ENCODE results near the gene ICAM1. TPM values are rescaled to one million over a fixed set of nuclear protein-coding genes. Genes with fewer than 3 reads are reported as not detected.
"Not testable (repeated sequence)": the region's sequence is repeated elsewhere in the genome, so short reads cannot be mapped to it uniquely, and the experiment has no call there.

Gene ICAM1
- total and polyA plus RNA-seq, 4 donors = 4.0 to 43.6 (median 23.6) TPM

DNA sequence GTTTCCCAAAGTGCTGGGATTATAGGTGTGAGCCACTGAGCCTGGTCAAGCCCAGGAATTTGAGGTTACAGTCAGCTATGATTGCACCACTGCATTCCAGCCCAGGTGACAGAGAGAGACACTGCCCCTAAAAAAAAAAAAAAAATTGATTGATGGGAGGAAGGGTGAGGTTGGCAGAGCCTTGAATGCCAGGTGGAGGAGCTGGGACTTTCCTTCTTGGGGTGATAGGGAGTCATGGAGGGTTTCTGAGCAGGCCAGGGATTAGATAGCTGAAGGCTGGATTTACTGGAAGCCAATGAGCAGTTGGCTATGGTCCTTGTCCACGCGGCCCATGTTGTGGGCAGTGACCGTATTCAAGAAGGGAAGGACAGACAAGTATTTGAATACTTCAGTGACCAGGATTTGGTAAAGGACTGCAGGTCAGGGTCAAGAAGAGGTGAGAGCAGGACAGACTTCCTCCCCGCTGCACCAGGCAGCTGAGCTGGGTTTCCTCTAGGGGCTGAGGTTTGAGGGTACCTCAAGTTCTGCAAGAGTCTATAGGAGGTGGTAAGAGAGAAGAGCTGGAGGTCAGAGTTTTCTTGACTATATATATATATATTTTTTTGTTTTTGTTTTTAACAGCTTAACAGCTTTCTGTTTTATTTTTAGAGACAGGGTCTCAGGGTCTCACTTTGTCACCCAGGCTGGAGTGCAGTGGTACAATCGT is 9.0 kb downstream of the ICAM1 start:
- DNase-seq = no peak
- ATAC-seq (ENCODE audit: low FRiP score) = no peak
- Histone ChIP-seq H3K36me3 (ENCODE audit: control insufficient read depth in 1 of 2, insufficient read depth in 2 of 2, low read length in 1 of 2) (no peaks in the 10 kb centered on the region), H3K9me3 (ENCODE audit: control insufficient read depth, low read length) (no peaks in the 10 kb centered on the region), H3K4me1 (ENCODE audit: control insufficient read depth in 1 of 2, insufficient read depth in 2 of 2, low read length in 2 of 2) (no peaks in the 10 kb centered on the region), H3K4me3 (ENCODE audit: low read length in 2 of 2) (no peak overlapping the region), H3K27ac (ENCODE audit: low read depth in 1 of 2, low read length in 2 of 2) (no peak overlapping the region), H3K27me3 (ENCODE audit: control insufficient read depth in 1 of 2, insufficient read depth in 2 of 2, low read length in 1 of 2) (no peaks in the 10 kb centered on the region)
- intact Hi-C loops (cut with DNase I) = no loop called here
- 86 to 89% methylated on average over 5 of the region's 5 CpGs for WGBS, 2 donors

DNA sequence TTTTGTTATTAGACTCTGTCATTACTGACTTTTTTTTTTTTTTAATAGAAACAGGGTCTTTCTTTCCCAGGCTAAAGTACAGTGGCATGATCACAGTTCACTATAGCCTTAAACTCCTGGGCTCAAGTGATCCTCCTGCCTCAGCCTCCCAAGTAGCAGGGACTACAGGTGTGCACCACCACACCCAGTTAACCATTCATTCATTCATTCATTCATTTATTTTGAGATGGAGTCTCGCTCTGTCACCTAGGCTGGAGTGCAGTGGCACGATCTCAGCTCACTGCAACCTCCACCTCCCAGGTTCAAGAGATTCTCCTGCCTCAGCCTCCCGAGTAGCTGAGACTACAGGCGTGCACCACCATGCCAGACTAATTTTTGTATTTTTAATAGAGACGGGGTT is 11.1 kb downstream of the ICAM1 start:
- H3K9me3 ChIP-seq (ENCODE audit: control insufficient read depth, low read length); H3K4me3 ChIP-seq (ENCODE audit: low read length in 2 of 2); intact Hi-C loops (cut with DNase I); H3K27me3 ChIP-seq (ENCODE audit: control insufficient read depth in 1 of 2, insufficient read depth in 2 of 2, low read length in 1 of 2); H3K36me3 ChIP-seq (ENCODE audit: control insufficient read depth in 1 of 2, insufficient read depth in 2 of 2, low read length in 1 of 2); DNase-seq; ATAC-seq (ENCODE audit: low FRiP score); H3K27ac ChIP-seq (ENCODE audit: low read depth in 1 of 2, low read length in 2 of 2); H3K4me1 ChIP-seq (ENCODE audit: control insufficient read depth in 1 of 2, insufficient read depth in 2 of 2, low read length in 2 of 2): not testable (repeated sequence)
- WGBS, 2 donors = 93 to 94% methylated on average over 5 of the region's 5 CpGs

DNA sequence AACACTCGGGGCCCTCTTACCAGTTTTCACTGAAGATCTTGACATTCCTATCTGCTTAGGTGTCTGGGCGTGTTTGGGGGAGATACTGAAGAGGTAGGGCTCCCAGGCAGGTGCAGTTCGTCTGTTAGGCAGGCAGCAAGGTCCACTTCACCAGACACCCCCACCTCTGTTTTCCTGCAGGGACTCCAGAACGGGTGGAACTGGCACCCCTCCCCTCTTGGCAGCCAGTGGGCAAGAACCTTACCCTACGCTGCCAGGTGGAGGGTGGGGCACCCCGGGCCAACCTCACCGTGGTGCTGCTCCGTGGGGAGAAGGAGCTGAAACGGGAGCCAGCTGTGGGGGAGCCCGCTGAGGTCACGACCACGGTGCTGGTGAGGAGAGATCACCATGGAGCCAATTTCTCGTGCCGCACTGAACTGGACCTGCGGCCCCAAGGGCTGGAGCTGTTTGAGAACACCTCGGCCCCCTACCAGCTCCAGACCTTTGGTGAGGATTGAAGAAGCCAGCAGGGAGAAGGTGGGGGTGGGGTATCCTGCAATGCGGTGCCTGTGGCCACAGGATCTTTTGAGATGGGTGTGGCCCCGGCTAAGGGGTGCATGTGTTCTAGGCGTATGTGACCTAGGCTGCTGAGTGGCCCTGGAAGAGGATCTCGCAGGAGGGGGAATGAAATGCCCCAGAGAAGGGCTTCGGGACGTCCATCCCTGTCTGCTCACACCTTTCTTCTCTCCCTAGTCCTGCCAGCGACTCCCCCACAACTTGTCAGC is 12.6 kb downstream of the ICAM1 start:
- no peaks in the 10 kb centered on the region for H3K36me3 ChIP-seq (ENCODE audit: control insufficient read depth in 1 of 2, insufficient read depth in 2 of 2, low read length in 1 of 2)
- DNase-seq (no peak), ATAC-seq (ENCODE audit: low FRiP score) (no peak)
- no peaks in the 10 kb centered on the region for H3K27me3 ChIP-seq (ENCODE audit: control insufficient read depth in 1 of 2, insufficient read depth in 2 of 2, low read length in 1 of 2)
- 75 to 76% methylated on average over 23 of the region's 23 CpGs for WGBS, 2 donors
- no peak overlapping the region for H3K27ac ChIP-seq (ENCODE audit: low read depth in 1 of 2, low read length in 2 of 2)
- H3K4me1 ChIP-seq (ENCODE audit: control insufficient read depth in 1 of 2, insufficient read depth in 2 of 2, low read length in 2 of 2) = no peaks in the 10 kb centered on the region
- intact Hi-C loops (cut with DNase I) = no loop called here
- no peaks in the 10 kb centered on the region for H3K9me3 ChIP-seq (ENCODE audit: control insufficient read depth, low read length)
- H3K4me3 ChIP-seq (ENCODE audit: low read length in 2 of 2) = no peak overlapping the region

DNA sequence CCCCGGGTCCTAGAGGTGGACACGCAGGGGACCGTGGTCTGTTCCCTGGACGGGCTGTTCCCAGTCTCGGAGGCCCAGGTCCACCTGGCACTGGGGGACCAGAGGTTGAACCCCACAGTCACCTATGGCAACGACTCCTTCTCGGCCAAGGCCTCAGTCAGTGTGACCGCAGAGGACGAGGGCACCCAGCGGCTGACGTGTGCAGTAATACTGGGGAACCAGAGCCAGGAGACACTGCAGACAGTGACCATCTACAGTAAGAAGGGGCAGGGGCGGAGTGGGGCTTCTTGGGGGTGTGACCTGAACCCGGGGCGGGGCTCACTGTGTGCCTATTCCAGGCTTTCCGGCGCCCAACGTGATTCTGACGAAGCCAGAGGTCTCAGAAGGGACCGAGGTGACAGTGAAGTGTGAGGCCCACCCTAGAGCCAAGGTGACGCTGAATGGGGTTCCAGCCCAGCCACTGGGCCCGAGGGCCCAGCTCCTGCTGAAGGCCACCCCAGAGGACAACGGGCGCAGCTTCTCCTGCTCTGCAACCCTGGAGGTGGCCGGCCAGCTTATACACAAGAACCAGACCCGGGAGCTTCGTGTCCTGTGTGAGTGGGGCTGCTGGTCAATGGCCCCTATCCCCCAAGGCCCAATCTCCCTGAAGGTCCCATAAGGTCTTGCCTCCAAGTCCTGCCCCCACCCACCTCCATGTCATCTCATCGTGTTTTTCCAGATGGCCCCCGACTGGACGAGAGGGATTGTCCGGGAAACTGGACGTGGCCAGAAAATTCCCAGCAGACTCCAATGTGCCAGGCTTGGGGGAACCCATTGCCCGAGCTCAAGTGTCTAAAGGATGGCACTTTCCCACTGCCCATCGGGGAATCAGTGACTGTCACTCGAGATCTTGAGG is 13.4 kb downstream of the ICAM1 start:
- Histone ChIP-seq H3K4me1 (ENCODE audit: control insufficient read depth in 1 of 2, insufficient read depth in 2 of 2, low read length in 2 of 2) (no peaks in the 10 kb centered on the region), H3K27ac (ENCODE audit: low read depth in 1 of 2, low read length in 2 of 2) (no peak overlapping the region), H3K9me3 (ENCODE audit: control insufficient read depth, low read length) (no peaks in the 10 kb centered on the region), H3K4me3 (ENCODE audit: low read length in 2 of 2) (no peak overlapping the region), H3K27me3 (ENCODE audit: control insufficient read depth in 1 of 2, insufficient read depth in 2 of 2, low read length in 1 of 2) (no peaks in the 10 kb centered on the region), H3K36me3 (ENCODE audit: control insufficient read depth in 1 of 2, insufficient read depth in 2 of 2, low read length in 1 of 2) (no peaks in the 10 kb centered on the region)
- ATAC-seq (ENCODE audit: low FRiP score) (no peak), DNase-seq (no peak)
- 93 to 94% methylated on average over 34 of the region's 34 CpGs for WGBS, 2 donors
- intact Hi-C loops (cut with DNase I) = no loop called here

DNA sequence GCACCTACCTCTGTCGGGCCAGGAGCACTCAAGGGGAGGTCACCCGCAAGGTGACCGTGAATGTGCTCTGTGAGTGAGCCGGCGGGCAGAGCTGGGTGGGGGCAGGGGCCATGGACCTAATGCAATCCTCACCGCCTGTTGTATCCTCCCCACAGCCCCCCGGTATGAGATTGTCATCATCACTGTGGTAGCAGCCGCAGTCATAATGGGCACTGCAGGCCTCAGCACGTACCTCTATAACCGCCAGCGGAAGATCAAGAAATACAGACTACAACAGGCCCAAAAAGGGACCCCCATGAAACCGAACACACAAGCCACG is 14.0 kb downstream of the ICAM1 start:
- intact Hi-C loops (cut with DNase I) = no loop called here
- WGBS, 2 donors = 97 to 98% methylated on average over 13 of the region's 13 CpGs
- Histone ChIP-seq H3K9me3 (ENCODE audit: control insufficient read depth, low read length) (no peaks in the 10 kb centered on the region), H3K27ac (ENCODE audit: low read depth in 1 of 2, low read length in 2 of 2) (no peak overlapping the region), H3K36me3 (ENCODE audit: control insufficient read depth in 1 of 2, insufficient read depth in 2 of 2, low read length in 1 of 2) (no peaks in the 10 kb centered on the region), H3K4me3 (ENCODE audit: low read length in 2 of 2) (no peak overlapping the region), H3K27me3 (ENCODE audit: control insufficient read depth in 1 of 2, insufficient read depth in 2 of 2, low read length in 1 of 2) (no peaks in the 10 kb centered on the region), H3K4me1 (ENCODE audit: control insufficient read depth in 1 of 2, insufficient read depth in 2 of 2, low read length in 2 of 2) (no peaks in the 10 kb centered on the region)
- no peak for DNase-seq
- ATAC-seq (ENCODE audit: low FRiP score) = no peak

DNA sequence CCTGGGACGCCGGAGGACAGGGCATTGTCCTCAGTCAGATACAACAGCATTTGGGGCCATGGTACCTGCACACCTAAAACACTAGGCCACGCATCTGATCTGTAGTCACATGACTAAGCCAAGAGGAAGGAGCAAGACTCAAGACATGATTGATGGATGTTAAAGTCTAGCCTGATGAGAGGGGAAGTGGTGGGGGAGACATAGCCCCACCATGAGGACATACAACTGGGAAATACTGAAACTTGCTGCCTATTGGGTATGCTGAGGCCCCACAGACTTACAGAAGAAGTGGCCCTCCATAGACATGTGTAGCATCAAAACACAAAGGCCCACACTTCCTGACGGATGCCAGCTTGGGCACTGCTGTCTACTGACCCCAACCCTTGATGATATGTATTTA is 14.5 kb downstream of the ICAM1 start:
- DNase-seq = no peak
- no peaks in the 10 kb centered on the region for H3K36me3 ChIP-seq (ENCODE audit: control insufficient read depth in 1 of 2, insufficient read depth in 2 of 2, low read length in 1 of 2)
- no peak for ATAC-seq (ENCODE audit: low FRiP score)
- H3K27ac ChIP-seq (ENCODE audit: low read depth in 1 of 2, low read length in 2 of 2) = no peak overlapping the region
- WGBS, 2 donors = 94 to 96% methylated on average over 4 of the region's 4 CpGs
- H3K27me3 ChIP-seq (ENCODE audit: control insufficient read depth in 1 of 2, insufficient read depth in 2 of 2, low read length in 1 of 2) = no peaks in the 10 kb centered on the region
- H3K4me3 ChIP-seq (ENCODE audit: low read length in 2 of 2) = no peak overlapping the region
- no peaks in the 10 kb centered on the region for H3K9me3 ChIP-seq (ENCODE audit: control insufficient read depth, low read length)
- intact Hi-C loops (cut with DNase I) = no loop called here
- no peaks in the 10 kb centered on the region for H3K4me1 ChIP-seq (ENCODE audit: control insufficient read depth in 1 of 2, insufficient read depth in 2 of 2, low read length in 2 of 2)

DNA sequence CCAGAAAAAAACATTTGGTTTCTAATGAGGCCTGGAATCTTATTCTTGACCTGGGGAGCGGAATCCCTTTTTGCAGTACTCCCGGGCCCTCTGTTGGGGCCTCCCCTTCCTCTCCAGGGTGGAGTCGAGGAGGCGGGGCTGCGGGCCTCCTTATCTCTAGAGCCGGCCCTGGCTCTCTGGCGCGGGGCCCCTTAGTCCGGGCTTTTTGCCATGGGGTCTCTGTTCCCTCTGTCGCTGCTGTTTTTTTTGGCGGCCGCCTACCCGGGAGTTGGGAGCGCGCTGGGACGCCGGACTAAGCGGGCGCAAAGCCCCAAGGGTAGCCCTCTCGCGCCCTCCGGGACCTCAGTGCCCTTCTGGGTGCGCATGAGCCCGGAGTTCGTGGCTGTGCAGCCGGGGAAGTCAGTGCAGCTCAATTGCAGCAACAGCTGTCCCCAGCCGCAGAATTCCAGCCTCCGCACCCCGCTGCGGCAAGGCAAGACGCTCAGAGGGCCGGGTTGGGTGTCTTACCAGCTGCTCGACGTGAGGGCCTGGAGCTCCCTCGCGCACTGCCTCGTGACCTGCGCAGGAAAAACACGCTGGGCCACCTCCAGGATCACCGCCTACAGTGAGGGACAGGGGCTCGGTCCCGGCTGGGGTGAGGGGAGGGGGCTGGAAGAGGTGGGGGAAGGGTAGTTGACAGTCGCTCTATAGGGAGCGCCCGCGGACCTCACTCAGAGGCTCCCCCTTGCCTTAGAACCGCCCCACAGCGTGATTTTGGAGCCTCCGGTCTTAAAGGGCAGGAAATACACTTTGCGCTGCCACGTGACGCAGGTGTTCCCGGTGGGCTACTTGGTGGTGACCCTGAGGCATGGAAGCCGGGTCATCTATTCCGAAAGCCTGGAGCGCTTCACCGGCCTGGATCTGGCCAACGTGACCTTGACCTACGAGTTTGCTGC is 16.1 kb downstream of the ICAM1 start, which contains the start of gene ICAM4:
Gene ICAM4 (plus strand): TSS at position 153 of the 935 bp plus-strand sequence. CDS start 58 bp downstream, at position 211.
- Histone ChIP-seq H3K9me3 (ENCODE audit: control insufficient read depth, low read length) (no peaks in the 10 kb centered on the region), H3K4me3 (ENCODE audit: low read length in 2 of 2) (no peak within 1 kb of the TSS), H3K27ac (ENCODE audit: low read depth in 1 of 2, low read length in 2 of 2) (no peak within 1 kb of the TSS), H3K4me1 (ENCODE audit: control insufficient read depth in 1 of 2, insufficient read depth in 2 of 2, low read length in 2 of 2) (no peaks in the 10 kb centered on the region), H3K36me3 (ENCODE audit: control insufficient read depth in 1 of 2, insufficient read depth in 2 of 2, low read length in 1 of 2) (no peaks in the 10 kb centered on the region), H3K27me3 (ENCODE audit: control insufficient read depth in 1 of 2, insufficient read depth in 2 of 2, low read length in 1 of 2) (no peaks in the 10 kb centered on the region)
- ATAC-seq (ENCODE audit: low FRiP score) (peak; percentile 67), DNase-seq (peak in 1 of 2 donors; percentile 81)
- 3% methylated on average over 57 to 59 of the region's 59 CpGs for WGBS, 2 donors
- intact Hi-C loops (cut with DNase I) = no loop called here

DNA sequence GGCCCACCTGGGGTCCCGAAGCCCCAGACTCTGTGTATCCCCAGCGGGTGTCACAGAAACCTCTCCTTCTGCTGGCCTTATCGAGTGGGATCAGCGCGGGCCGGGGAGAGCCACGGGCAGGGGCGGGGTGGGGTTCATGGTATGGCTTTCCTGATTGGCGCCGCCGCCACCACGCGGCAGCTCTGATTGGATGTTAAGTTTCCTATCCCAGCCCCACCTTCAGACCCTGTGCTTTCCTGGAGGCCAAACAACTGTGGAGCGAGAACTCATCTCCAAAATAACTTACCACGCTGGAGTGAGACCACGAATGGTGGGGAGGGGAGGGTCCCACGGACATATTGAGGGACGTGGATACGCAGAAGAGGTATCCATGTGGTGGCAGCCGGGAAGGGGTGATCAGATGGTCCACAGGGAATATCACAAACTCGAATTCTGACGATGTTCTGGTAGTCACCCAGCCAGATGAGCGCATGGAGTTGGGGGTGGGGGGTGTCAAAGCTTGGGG is 17.8 kb downstream of the ICAM1 start:
- DNase-seq (peak in 1 of 2 donors; percentile 59), ATAC-seq (ENCODE audit: low FRiP score) (no peak)
- intact Hi-C loops (cut with DNase I) = no loop called here
- no peak overlapping the region for H3K27ac ChIP-seq (ENCODE audit: low read depth in 1 of 2, low read length in 2 of 2)
- no peaks in the 10 kb centered on the region for H3K27me3 ChIP-seq (ENCODE audit: control insufficient read depth in 1 of 2, insufficient read depth in 2 of 2, low read length in 1 of 2)
- H3K4me3 ChIP-seq (ENCODE audit: low read length in 2 of 2) = no peak overlapping the region
- H3K9me3 ChIP-seq (ENCODE audit: control insufficient read depth, low read length) = no peaks in the 10 kb centered on the region
- WGBS, 2 donors = 3 to 4% methylated on average over 23 of the region's 23 CpGs
- H3K4me1 ChIP-seq (ENCODE audit: control insufficient read depth in 1 of 2, insufficient read depth in 2 of 2, low read length in 2 of 2) = no peaks in the 10 kb centered on the region
- no peaks in the 10 kb centered on the region for H3K36me3 ChIP-seq (ENCODE audit: control insufficient read depth in 1 of 2, insufficient read depth in 2 of 2, low read length in 1 of 2)
